ENCODE results near the gene EIF3K. TPM values are rescaled to one million over a fixed set of nuclear protein-coding genes. Genes with fewer than 3 reads are reported as not detected.
"Not testable (repeated sequence)": the region's sequence is repeated elsewhere in the genome, so short reads cannot be mapped to it uniquely, and the experiment has no call there.

EIF3K gene
- total RNA-seq, 1 experiment from 2014 or later: 408 TPM

DNA sequence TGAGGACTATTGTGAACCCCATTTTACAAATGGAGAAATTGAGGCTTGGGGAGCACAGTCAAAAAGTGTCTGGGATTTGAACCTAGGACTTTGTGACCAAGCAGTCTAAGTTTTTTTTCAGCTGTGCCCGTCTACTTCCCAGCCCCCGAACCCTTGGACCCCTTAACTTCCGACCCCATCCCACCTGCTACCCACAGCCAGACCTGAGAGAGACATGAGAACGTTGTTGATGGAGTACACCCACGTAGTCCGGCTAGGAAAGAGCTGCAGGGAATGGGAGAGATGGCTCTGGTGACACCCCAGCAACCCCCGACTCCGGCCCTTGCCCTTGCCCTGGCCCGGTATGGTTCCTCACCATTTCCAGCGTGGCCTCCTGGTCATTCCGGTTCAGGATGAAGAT lies 19.3 kb upstream of the EIF3K start:
- no peaks in the 10 kb centered on the region for H3K27me3 ChIP-seq (ENCODE audit: control insufficient read depth, insufficient read depth, low read length)
- DNase-seq: peak; percentile 24
- no peaks in the 10 kb centered on the region for H3K36me3 ChIP-seq (replicated peaks; ENCODE audit: control insufficient read depth, insufficient read depth, low read length)

DNA sequence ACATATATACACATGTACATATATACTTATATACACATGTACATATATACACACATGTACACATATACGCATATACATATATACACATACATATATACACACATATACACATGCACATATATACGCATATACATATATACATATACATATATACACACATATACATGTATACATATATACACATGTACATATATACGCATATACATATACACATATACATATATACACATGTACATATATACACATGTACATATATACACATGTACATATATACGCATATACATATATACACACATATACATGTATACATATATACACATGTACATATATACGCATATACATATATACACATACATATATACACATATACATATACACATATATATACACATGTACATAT lies 16.1 kb upstream of the EIF3K start:
- not testable (repeated sequence) for H3K4me3 ChIP-seq (ENCODE audit: insufficient read depth, low read depth, low read length); H3K27me3 ChIP-seq (ENCODE audit: control insufficient read depth, insufficient read depth, low read length); DNase-seq; H3K36me3 ChIP-seq (replicated peaks; ENCODE audit: control insufficient read depth, insufficient read depth, low read length)

More for the DNA sequence above, 19.3 kb upstream of the EIF3K start:
- H3K4me3 ChIP-seq (ENCODE audit: insufficient read depth, low read depth, low read length): no peak overlapping the region

DNA sequence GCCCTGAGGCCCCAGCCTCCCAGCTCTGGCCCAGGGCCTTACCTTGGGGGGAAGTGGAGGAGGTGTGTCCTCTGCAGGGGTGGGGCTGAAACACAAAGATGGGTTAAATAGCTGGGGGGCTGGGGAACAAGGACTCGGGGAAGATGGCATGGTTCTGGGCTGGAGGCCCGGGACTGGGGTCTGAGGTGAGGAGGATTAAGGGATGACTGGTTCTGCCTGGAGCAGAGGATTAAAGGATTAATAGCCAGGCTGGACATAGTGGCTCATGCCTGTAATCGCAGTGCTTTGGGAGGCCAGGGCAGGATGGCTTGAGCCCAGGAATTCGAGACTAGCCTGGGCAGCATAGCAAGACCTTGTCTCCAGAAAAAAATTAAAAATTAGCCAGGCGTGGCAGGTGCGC lies 12.9 kb upstream of the EIF3K start:
- DNase-seq: peak; percentile 33
- no peaks in the 10 kb centered on the region for H3K36me3 ChIP-seq (replicated peaks; ENCODE audit: control insufficient read depth, insufficient read depth, low read length)
- no peaks in the 10 kb centered on the region for H3K27me3 ChIP-seq (ENCODE audit: control insufficient read depth, insufficient read depth, low read length)
- no peak overlapping the region for H3K4me3 ChIP-seq (ENCODE audit: insufficient read depth, low read depth, low read length)

DNA sequence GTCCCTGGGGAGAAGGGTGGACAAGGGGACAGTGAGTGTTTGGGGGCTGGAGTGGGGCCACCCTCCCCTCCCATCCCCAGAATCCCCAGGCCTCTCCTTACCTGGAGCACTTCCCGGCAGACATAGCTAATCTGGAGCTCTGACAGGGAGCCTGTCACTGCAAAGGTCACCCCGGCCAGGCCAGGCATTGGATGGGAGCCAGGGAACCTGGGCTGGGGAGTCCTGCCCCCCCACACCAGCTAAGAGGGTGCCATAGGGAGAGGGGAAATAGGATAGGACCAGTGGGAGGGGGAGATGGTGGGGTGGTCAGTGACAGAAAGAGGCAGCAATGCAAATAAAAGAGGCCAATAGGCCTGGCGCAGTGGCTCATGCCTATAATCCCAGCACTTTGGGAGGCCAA lies 4.7 kb upstream of the EIF3K start:
- no peaks in the 10 kb centered on the region for H3K27me3 ChIP-seq (ENCODE audit: control insufficient read depth, insufficient read depth, low read length)
- peak; percentile 25 for DNase-seq
- no peak overlapping the region for H3K4me3 ChIP-seq (ENCODE audit: insufficient read depth, low read depth, low read length)
- no peaks in the 10 kb centered on the region for H3K36me3 ChIP-seq (replicated peaks; ENCODE audit: control insufficient read depth, insufficient read depth, low read length)

DNA sequence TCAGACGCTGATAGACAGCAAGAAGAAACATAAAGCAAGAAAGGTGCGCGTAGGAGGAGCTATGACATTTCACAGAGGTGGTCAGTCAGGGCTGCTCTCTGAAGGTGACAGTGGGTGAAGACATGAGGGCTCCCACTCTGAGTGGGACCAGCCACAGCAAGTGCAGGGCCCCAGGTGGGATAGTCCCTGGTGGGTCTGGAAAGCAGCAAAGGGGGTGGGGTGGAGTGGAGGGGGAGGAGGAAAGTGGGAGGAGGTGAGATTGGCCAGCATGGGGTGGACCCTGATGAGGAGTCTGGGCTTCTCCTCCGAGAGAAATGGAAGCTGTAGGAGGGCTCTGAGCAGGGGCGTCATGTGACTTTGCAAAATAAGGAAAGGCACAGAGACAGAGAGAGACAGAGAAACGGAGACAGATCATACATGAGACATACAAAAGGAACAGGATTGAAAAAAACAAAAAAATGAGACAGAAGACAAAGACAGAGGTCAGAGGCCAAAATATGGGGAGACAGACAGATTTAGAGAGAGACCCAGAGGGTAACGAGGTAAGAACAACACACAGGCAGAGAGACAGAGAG lies 3.9 kb upstream of the EIF3K start:
- DNase-seq: peak; percentile 34
- no peaks in the 10 kb centered on the region for H3K27me3 ChIP-seq (ENCODE audit: control insufficient read depth, insufficient read depth, low read length)
- peaks cover under 1% of the 10 kb centered on the region for H3K36me3 ChIP-seq (replicated peaks; ENCODE audit: control insufficient read depth, insufficient read depth, low read length)
- no peak overlapping the region for H3K4me3 ChIP-seq (ENCODE audit: insufficient read depth, low read depth, low read length)

DNA sequence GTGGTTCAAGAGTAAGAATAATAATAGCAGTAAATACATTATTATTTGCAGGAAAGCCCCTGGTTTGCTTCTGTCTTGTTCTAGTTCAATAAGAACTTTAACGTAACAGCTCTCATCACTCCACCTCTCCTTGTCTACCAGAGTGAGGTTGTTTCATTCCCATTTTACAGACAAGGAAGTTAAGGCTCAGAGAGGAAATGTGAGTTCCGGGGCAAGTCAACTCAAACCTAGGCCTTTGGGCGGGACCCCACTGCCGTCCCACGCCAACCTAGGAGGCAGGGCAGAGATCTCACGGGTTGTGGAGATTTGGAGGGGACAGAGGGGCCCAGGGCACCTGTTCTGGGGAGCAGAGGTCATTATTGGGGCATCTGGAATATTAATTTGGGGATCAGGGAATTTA lies 2.7 kb upstream of the EIF3K start:
- H3K4me3 ChIP-seq (ENCODE audit: insufficient read depth, low read depth, low read length): no peak overlapping the region
- peaks cover 4% of the 10 kb centered on the region for H3K36me3 ChIP-seq (replicated peaks; ENCODE audit: control insufficient read depth, insufficient read depth, low read length)
- DNase-seq: no peak
- H3K27me3 ChIP-seq (ENCODE audit: control insufficient read depth, insufficient read depth, low read length): no peaks in the 10 kb centered on the region

DNA sequence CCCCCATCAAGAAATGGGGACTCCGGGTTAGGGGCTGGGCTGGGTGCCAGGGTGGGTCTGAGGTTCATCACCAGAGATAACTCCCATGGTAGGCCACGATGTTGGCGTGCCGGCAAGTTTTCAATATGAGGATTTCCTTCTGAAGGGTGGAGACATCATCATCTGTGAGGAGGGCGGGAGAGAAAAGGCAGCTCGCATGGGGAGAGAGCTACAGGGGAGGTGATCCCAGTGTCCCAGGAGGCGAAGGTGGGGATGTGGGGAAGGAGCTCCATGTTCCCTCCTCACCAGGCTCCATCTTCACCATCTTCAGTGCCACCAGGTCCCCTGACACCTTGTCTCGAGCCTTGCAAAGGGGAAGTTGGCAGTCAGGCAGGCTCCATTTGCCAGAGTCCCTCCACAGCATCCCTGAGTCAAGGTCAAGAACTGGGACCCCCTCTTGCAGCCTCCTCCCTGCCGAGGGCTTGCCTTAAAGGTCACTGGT lies 1.7 kb upstream of the EIF3K start:
- H3K4me3 ChIP-seq (ENCODE audit: insufficient read depth, low read depth, low read length): no peak overlapping the region
- H3K27me3 ChIP-seq (ENCODE audit: control insufficient read depth, insufficient read depth, low read length): no peaks in the 10 kb centered on the region

DNA sequence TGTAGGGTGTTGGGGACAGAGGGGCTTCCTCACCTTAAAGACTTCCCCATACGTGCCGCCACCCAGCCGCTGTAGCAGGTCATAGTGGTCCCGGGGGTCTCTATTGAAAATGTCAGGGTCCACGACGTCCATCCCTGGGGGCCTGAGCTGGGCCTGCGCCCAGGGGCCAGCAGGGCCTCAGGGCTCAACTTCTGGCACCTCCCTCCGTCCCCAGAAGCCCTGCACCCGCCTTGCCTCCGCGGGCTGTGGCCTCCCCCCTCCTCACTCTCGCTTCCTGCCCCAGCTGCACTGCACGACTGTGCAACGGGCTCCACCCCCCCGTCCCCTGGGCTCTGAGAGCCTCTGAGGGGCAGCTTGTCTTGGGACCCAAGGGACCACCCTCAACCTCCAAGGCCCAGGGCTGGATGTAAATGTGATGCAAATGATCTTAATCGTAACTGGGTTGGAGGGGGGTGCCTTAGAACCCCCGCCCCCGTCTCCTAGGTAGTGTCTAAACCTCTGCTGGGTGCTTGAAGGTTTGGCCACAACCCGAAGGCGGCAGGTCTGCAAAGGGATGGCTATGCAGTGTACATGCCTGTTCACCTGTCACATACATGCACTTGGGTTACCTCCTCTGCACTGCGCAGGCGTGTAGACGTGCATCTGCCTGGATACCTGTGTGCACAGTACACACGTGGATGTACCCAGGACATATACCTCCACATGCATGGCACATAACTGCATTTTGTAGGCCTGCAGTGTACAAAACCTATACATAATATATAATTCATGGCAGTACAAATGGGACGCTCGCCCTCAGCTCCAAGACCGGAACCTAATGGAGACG lies 1.0 kb upstream of the EIF3K start, which contains the start of gene MAP4K1:
MAP4K1 (minus strand) TSS at position 190 of the 826 bp plus-strand sequence; CDS start at position 132, 58 bp downstream.
- DNase-seq: no peak
- H3K4me3 ChIP-seq (ENCODE audit: insufficient read depth, low read depth, low read length): peak within 1 kb of the TSS; percentile 98
- H3K36me3 ChIP-seq (replicated peaks; ENCODE audit: control insufficient read depth, insufficient read depth, low read length): peaks cover 10% of the 10 kb centered on the region
- H3K27me3 ChIP-seq (ENCODE audit: control insufficient read depth, insufficient read depth, low read length): no peaks in the 10 kb centered on the region

More for the DNA sequence above, 1.7 kb upstream of the EIF3K start:
- no peak for DNase-seq
- H3K36me3 ChIP-seq (replicated peaks; ENCODE audit: control insufficient read depth, insufficient read depth, low read length): peaks cover 10% of the 10 kb centered on the region

DNA sequence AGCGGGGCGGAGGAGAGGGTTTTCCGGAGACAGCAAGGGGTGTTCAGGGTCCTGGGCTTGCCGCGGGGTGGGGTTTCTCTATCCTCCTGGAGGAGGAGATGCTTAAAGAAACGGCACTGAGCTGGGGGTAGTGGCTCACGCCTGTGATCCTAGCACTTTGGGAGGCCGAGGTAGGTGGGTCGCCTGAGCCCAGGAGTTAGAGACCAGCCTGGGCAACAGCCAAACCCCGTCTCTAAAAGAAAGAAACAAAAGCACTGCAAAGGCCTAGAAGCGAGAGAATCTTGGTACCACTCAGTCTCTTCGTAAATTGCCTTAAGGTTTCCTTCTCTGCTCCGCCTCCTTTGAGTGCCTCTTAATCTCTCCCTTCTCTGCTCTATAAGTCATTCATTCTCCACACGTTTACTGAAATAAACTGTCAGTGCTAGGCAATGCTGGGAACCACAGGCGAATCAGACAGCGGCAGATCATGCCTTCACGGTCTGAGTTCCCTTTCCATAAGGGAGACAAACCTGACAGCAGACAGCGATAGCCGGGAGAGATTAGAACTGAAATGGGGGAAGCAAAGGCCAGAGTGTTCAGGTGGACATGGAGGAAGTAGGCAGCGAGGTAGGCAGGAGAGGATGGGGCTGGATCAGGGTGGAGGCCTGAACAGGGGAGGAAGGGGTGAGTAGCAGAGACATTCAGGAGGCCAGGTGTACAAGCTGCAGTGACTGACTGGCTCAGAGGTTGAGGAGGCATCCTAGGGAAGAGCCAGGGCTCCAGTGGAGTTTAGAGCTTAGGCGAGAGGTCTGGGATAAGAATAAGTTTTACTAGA lies 580 bp downstream of the EIF3K start:
- DNase-seq: no peak
- Histone ChIP-seq H3K27me3 (ENCODE audit: control insufficient read depth, insufficient read depth, low read length) (no peaks in the 10 kb centered on the region), H3K36me3 (replicated peaks; ENCODE audit: control insufficient read depth, insufficient read depth, low read length) (peaks cover 19% of the 10 kb centered on the region), H3K4me3 (ENCODE audit: insufficient read depth, low read depth, low read length) (peak overlapping the region; percentile 98)

DNA sequence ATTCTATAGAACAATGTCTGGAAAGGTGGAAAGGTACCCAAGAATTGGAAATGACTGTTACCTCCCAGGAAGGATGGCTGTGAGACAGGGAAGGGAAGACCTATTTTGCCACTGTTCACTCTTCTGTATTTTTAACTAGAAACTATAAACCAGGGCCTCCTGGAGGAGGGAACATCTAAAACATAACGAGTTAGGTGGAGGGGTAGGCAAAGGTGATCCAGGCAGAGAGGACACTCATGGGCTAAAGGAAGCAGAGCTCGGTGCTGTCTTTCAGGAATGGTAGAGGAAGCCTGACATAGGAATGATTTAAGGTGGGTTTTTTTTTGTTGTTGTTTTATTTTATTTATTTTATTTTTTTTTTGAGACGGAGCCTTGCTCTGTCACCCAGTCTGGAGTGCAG lies 5.8 kb downstream of the EIF3K start:
- no peak for DNase-seq
- Histone ChIP-seq H3K36me3 (replicated peaks; ENCODE audit: control insufficient read depth, insufficient read depth, low read length) (peaks cover 42% of the 10 kb centered on the region), H3K4me3 (ENCODE audit: insufficient read depth, low read depth, low read length) (no peak overlapping the region), H3K27me3 (ENCODE audit: control insufficient read depth, insufficient read depth, low read length) (no peaks in the 10 kb centered on the region)

DNA sequence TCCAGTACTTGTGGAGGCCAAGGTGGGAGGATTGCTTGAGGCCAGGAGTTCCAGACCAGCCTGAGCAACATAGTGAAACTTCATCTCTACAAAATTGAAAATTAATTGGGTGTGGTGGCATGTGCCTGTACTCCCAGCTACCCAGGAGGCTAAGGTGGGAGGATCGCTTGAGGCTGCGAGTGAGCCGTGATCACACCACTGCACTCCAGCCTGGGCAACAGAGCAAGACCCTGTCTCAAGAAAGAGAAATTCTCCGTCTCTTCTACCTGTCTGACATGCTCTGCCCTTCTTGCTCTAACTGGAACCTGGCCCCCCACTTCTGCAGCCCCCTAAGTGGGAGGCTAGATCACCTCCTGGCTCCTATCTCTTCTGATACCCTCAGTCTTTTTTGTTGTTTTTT lies 7.4 kb downstream of the EIF3K start:
- DNase-seq: no peak
- Histone ChIP-seq H3K27me3 (ENCODE audit: control insufficient read depth, insufficient read depth, low read length) (no peaks in the 10 kb centered on the region), H3K36me3 (replicated peaks; ENCODE audit: control insufficient read depth, insufficient read depth, low read length) (peaks cover 36% of the 10 kb centered on the region), H3K4me3 (ENCODE audit: insufficient read depth, low read depth, low read length) (no peak overlapping the region)

DNA sequence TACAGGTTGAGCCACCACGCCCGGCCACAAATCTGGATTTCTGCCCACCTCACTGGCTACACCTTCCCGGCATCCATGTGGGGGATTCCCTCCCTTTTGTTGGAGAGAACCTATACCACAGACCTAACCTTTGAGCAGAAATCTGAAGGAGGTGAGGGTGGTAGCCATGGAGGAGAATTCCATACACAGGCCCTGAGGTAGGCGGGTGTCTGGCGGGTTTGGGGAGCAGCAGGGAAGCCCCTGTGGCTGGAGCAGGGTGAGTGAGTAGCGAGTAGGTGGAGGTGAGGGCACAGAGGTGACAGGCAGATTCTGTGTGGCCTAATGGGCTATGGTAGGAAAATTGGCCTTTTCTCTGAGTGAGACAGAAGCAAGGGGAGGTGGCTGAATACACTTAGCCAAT lies 10.6 kb downstream of the EIF3K start:
- H3K4me3 ChIP-seq (ENCODE audit: insufficient read depth, low read depth, low read length): no peak overlapping the region
- no peak for DNase-seq
- no peaks in the 10 kb centered on the region for H3K27me3 ChIP-seq (ENCODE audit: control insufficient read depth, insufficient read depth, low read length)
- peaks cover 29% of the 10 kb centered on the region for H3K36me3 ChIP-seq (replicated peaks; ENCODE audit: control insufficient read depth, insufficient read depth, low read length)

DNA sequence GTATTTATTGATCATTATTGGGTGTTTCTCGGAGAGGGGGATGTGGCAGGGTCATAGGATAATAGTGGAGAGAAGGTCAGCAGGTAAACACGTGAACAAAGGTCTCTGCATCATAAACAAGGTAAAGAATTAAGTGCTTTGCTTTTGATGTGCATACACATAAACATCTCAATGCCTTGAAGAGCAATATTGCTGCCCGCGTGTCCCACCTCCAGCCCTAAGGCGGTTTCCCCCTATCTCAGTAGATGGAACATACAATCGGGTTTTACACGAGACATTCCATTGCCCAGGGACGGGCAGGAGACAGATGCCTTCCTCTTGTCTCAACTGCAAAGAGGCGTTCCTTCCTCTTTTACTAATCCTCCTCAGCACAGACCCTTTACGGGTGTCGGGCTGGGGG lies 12.3 kb downstream of the EIF3K start:
- H3K27me3 ChIP-seq (ENCODE audit: control insufficient read depth, insufficient read depth, low read length); DNase-seq; H3K4me3 ChIP-seq (ENCODE audit: insufficient read depth, low read depth, low read length): not testable (repeated sequence)
- peaks cover 33% of the 10 kb centered on the region for H3K36me3 ChIP-seq (replicated peaks; ENCODE audit: control insufficient read depth, insufficient read depth, low read length)

DNA sequence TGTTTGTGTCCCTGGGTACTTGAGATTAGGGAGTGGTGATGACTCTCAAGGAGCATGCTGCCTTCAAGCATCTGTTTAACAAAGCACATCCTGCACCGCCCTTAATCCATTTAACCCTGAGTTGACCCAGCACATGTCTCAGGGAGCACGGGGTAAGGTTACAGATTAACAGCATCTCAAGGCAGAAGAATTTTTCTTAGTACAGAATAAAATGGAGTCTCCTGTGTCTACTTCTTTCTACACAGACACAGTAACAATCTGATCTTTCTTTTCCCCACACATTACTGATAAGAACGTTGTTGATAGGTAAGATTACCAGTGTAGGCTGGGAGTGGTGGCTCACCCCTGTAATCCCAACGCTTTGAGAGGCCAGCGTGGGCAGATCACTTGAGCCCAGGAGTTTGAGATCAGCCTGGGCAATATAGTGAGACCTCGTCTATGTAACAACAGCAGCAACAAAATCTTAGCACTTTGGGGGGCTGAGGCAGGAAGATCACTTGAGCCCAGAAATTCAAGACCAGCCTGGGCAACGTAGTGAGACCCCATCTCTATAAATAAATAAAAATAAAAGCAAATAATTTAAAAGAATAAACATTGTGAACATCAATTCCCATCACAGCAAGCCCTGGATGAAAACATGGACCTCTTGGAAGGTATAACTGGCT lies 13.0 kb downstream of the EIF3K start:
- H3K36me3 ChIP-seq (replicated peaks; ENCODE audit: control insufficient read depth, insufficient read depth, low read length): peaks cover 30% of the 10 kb centered on the region
- H3K27me3 ChIP-seq (ENCODE audit: control insufficient read depth, insufficient read depth, low read length); H3K4me3 ChIP-seq (ENCODE audit: insufficient read depth, low read depth, low read length); DNase-seq: not testable (repeated sequence)
